NCI-H748 (cell line): ENCODE data around the gene ERVFRD-1.

Experiments used
- DNase-seq: peaks from one replicate; lab custom pipeline; 2025; ENCODE audit not compliant: unreplicated experiment; lab: John Stamatoyannopoulos, UW

ERVFRD-1 gene

GRCh38 chr6:11054722-11055121, 56.8 kb downstream of the ERVFRD-1 start:
- no peak for DNase-seq

- DNase-seq = no peak
These were observed 58.2 kb downstream of the ERVFRD-1 start for GRCh38 chr6:11053307-11053706.
